HL-60/S4 treated with retinoic acid at 250 ng/mL for 4 days and 3 days (cell line): ENCODE measurements around the gene ALDH16A1.

ENCODE experiments used
- in situ Hi-C: fragments of 300-500 bp; cut with MboI; formaldehyde crosslinking; loops from 2 replicates; pipeline ENCODE4 v1.7.0; 2022; ENCODE audit warnings: low sequenced_read_pairs

Gene ALDH16A1

DNA sequence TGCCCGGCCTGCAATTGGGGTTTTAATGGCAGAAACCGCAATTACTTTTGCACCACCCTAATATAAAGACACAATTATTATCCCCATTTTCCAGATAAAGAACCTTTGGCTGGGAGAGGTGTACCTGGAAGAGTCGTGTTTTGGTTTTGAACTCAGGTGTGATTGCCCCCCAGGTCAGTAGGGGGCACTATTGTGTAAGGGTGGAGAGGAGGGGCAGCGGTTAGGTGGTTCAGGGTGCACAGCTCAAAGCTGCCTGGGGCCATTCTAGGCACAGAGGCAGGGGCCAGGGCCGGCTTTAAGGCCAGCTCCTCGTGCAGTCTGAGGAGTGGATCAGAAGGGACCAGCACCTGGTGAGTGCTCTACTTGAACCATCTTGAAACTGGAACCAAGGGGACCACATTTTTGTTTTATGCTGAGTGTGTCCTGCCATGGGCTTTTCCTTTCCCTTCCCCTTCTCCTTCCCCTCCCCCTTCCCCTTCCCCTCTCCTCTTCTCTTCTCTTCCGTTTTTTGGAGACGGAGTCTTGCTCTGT lies 53.6 kb downstream of the ALDH16A1 start:
- in situ Hi-C loops: loop anchor here (5.0 kb wide), 1 partner anchor 36 kb away; no protein-coding TSS in a partner anchor

DNA sequence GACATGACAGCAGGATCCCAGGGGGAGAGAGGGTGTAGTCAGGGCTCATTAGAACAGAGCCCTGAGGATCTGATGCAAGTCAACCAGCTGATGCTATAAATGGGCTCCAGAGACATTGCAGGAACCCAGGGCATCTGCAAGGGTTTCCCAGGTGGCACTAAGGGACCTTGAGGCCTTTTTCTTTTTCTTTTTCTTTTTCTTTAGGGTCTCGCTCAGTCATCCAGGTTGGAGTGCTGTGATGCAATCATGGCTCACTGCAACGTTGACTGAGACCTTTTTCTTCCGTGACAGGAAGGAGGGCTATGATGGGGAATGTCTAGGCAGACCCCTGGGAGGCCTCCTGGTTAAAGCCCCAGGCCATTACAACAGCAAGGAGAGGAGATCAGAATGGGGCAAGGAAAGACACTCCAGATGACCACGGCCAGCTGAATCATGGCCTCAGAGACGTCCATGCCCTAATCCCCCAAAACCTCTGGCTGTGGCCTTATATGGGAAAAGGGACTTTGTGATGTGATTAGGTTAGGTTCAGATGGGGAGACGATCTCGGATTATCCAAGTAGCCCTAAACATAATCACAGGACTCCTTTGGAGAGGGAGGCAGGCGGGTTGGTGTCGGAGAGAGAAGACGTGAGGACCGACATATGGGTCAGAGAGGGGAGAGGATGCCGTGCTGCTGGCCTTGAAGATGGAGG lies 54.9 kb downstream of the ALDH16A1 start:
- in situ Hi-C loops: loop anchor here (5.0 kb wide), 1 partner anchor 34 kb away; no protein-coding TSS in a partner anchor

DNA sequence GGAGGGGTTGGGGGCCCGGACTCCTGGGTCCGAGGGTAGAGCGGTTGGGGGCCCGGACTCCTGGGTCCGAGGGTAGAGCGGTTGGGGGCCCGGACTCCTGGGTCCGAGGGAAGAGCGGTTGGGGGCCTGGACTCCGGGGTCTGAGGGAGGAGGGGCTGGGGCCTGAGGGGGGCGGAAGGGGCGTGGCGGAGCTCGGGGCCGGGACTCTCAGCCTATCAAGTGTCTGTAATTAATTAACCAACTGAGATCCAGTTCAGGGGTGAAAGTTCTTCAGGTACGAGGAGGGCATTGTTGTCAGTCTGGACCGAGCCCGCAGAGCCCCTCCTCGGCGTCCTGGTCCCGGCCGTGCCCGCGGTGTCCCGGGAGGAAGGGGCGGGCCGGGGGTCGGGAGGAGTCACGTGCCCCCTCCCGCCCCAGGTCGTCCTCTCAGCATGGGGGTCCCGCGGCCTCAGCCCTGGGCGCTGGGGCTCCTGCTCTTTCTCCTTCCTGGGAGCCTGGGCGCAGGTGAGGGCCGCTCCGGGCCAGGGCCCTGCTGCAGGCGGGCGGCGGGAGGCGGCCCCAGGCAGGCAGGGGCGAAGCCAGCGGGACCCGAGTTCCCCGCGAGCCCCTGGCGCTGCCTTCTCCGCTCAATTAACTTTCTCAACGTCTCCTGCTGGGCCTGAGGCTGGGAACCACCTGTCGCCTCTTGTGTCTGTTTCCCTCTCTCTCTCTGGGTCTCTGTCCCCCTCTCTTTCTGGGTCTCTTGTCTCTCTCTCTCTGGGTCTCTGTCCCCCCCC lies 60.1 kb downstream of the ALDH16A1 start:
- in situ Hi-C loops: no loop called here

DNA sequence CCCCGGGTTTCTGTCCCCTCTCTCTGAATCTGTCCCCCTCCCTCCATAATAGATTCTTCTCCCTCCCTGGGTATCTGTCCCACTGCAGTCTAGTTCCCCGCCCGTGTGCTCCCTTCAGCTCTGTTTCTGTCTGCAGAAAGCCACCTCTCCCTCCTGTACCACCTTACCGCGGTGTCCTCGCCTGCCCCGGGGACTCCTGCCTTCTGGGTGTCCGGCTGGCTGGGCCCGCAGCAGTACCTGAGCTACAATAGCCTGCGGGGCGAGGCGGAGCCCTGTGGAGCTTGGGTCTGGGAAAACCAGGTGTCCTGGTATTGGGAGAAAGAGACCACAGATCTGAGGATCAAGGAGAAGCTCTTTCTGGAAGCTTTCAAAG lies 60.7 kb downstream of the ALDH16A1 start:
- in situ Hi-C loops: no loop called here

DNA sequence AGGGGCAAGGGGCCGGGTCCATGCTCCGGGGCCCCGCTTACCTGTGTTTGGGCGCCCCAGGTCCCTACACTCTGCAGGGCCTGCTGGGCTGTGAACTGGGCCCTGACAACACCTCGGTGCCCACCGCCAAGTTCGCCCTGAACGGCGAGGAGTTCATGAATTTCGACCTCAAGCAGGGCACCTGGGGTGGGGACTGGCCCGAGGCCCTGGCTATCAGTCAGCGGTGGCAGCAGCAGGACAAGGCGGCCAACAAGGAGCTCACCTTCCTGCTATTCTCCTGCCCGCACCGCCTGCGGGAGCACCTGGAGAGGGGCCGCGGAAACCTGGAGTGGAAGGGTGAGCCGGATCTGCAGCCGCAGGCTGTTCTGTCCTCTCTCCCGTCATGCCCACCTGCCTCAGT lies 61.1 kb downstream of the ALDH16A1 start:
- in situ Hi-C loops: no loop called here

DNA sequence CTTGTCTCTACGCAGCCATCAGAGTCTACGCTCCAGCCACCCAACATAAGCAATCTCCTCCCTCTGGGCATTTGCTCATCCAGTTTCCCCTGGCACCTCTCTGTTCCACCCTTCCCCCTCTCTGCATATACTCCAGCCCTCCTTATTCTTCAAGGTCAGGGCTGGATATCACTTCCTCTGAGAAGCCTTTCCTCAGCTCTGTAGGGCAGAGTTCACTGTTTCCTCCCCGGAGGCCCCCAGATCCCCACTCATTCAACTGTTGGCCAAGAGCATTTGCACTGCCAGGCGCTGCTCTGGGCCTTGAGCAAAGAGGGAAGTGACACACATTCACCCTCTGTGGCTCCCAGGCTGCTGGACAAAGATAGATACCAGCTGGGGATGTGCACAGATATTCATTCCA lies 62.7 kb downstream of the ALDH16A1 start:
- in situ Hi-C loops: no loop called here

DNA sequence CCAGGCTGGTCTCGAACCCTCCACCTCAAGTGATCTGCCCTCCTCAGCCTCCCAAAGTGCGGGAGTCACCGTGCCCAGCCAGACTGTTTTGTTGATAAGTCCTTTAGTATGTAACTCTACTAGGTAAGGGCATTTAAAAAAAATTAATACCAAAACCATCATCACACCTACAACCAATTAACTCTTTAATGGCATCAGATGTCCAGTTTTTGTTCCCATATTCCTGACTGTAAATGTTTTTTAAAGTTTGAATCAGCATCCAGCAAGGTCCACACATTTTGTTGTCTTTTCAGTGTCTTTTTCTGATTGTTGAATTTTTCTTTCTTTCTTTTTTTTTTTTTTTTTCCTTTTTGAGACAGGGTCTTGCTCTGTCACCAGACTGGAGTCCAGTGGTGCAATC lies 65.0 kb downstream of the ALDH16A1 start:
- in situ Hi-C loops: no loop called here
